SKM-1 (cell line): ENCODE measurements around the gene PCBP3.
"Not testable (repeated sequence)": the region's sequence is repeated elsewhere in the genome, so short reads cannot be mapped to it uniquely, and the experiment has no call there.

Source experiments
- DNase-seq: peaks from one replicate; lab custom pipeline; 2025; ENCODE audit not compliant: unreplicated experiment; lab: John Stamatoyannopoulos, UW

Gene PCBP3

GRCh38 chr21:45836694-45837670, 193.5 kb downstream of the PCBP3 start:
- DNase-seq, result no peak

- DNase-seq, result no peak
These were observed 194.4 kb downstream of the PCBP3 start for GRCh38 chr21:45837936-45838335.

GRCh38 chr21:45838634-45839033, 195.1 kb downstream of the PCBP3 start:
- no peak for DNase-seq

- DNase-seq, result no peak
These were observed 195.7 kb downstream of the PCBP3 start for GRCh38 chr21:45839274-45839673.

GRCh38 chr21:45841033-45841432, 197.5 kb downstream of the PCBP3 start:
- DNase-seq, result no peak

GRCh38 chr21:45843426-45843825, 199.9 kb downstream of the PCBP3 start:
- DNase-seq, result no peak

- DNase-seq, result no peak
These were observed 200.7 kb downstream of the PCBP3 start for GRCh38 chr21:45844181-45844580.

GRCh38 chr21:45845063-45845769, 201.7 kb downstream of the PCBP3 start:
- no peak for DNase-seq

GRCh38 chr21:45845770-45846090, 202.2 kb downstream of the PCBP3 start:
- no peak for DNase-seq

GRCh38 chr21:45846373-45847160, 203.0 kb downstream of the PCBP3 start:
- DNase-seq, result no peak

- no peak for DNase-seq
These were observed 204.3 kb downstream of the PCBP3 start for GRCh38 chr21:45847870-45848269.

GRCh38 chr21:45848331-45848730, 204.8 kb downstream of the PCBP3 start:
- no peak for DNase-seq

GRCh38 chr21:45848805-45849204, 205.3 kb downstream of the PCBP3 start:
- DNase-seq, result no peak

GRCh38 chr21:45849651-45850050, 206.1 kb downstream of the PCBP3 start:
- DNase-seq, result no peak

- DNase-seq, result no peak
These were observed 206.7 kb downstream of the PCBP3 start for GRCh38 chr21:45850181-45850580.

- not testable (repeated sequence) for DNase-seq
These were observed 208.9 kb downstream of the PCBP3 start for GRCh38 chr21:45852386-45852785.

- no peak for DNase-seq
These were observed 209.4 kb downstream of the PCBP3 start for GRCh38 chr21:45852886-45853400.

- no peak for DNase-seq
These were observed 210.3 kb downstream of the PCBP3 start for GRCh38 chr21:45853703-45854342.

GRCh38 chr21:45854690-45855247, 211.2 kb downstream of the PCBP3 start:
- DNase-seq, result no peak

GRCh38 chr21:45855248-45855811, 211.8 kb downstream of the PCBP3 start:
- DNase-seq, result no peak
